ENCODE results near the gene NTM.

The NTM gene

DNA sequence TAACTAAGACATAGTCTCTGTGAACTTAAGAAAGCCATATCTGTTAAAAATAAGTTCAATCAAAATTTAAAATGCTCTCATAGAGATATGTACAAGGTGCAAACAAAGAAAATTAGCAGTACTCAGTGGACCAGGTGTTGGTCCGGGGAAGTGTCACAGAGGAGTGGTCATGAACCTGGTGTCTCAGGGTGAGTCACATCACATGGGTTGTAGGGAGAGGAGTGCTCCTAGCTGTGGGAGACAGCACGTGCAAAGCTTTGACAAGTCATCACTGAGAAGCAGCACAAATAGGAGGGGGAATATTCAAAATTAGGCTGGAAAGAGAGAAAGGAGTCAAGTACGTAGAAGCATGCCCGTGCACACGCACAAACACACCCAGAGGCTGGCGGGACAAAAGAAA lies 438.1 kb downstream of the NTM start:
- Histone ChIP-seq H3K27ac (replicated peaks) (no peak overlapping the region), H3K4me3 (replicated peaks; ENCODE audit: insufficient read depth, low read length) (no peak overlapping the region), H3K27me3 (ENCODE audit: insufficient read depth, poor library complexity, severe bottlenecking) (no peaks in the 10 kb centered on the region)
- no peak for TF ChIP-seq POLR2AphosphoS5 (IDR thresholded peaks at IDR 0.05; ENCODE audit: low read depth)
- TF ChIP-seq GABPA (IDR thresholded peaks at IDR 0.05; ENCODE audit: low read depth): no peak
- no peak for DNase-seq (ENCODE audit: low read depth in 1 of 2, low spot score in 1 of 2)

- H3K27ac ChIP-seq (replicated peaks): no peak overlapping the region
- H3K4me3 ChIP-seq (replicated peaks; ENCODE audit: insufficient read depth, low read length): no peak overlapping the region
- no peaks in the 10 kb centered on the region for H3K27me3 ChIP-seq (ENCODE audit: insufficient read depth, poor library complexity, severe bottlenecking)
- TF ChIP-seq CTCF (IDR thresholded peaks at IDR 0.05; ENCODE audit: insufficient read depth, low read length): no peak
- TF ChIP-seq GABPA (IDR thresholded peaks at IDR 0.05; ENCODE audit: low read depth): no peak
- TF ChIP-seq, protein P1, sequence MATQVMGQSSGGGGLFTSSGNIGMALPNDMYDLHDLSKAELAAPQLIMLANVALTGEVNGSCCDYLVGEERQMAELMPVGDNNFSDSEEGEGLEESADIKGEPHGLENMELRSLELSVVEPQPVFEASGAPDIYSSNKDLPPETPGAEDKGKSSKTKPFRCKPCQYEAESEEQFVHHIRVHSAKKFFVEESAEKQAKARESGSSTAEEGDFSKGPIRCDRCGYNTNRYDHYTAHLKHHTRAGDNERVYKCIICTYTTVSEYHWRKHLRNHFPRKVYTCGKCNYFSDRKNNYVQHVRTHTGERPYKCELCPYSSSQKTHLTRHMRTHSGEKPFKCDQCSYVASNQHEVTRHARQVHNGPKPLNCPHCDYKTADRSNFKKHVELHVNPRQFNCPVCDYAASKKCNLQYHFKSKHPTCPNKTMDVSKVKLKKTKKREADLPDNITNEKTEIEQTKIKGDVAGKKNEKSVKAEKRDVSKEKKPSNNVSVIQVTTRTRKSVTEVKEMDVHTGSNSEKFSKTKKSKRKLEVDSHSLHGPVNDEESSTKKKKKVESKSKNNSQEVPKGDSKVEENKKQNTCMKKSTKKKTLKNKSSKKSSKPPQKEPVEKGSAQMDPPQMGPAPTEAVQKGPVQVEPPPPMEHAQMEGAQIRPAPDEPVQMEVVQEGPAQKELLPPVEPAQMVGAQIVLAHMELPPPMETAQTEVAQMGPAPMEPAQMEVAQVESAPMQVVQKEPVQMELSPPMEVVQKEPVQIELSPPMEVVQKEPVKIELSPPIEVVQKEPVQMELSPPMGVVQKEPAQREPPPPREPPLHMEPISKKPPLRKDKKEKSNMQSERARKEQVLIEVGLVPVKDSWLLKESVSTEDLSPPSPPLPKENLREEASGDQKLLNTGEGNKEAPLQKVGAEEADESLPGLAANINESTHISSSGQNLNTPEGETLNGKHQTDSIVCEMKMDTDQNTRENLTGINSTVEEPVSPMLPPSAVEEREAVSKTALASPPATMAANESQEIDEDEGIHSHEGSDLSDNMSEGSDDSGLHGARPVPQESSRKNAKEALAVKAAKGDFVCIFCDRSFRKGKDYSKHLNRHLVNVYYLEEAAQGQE (IDR thresholded peaks at IDR 0.05; ENCODE audit: insufficient replicate concordance, low read depth): no peak
- no peak for TF ChIP-seq SPI1 (IDR thresholded peaks at IDR 0.05; ENCODE audit: borderline replicate concordance, low read depth)
- no peak for TF ChIP-seq POLR2AphosphoS5 (IDR thresholded peaks at IDR 0.05; ENCODE audit: low read depth)
- no peak for DNase-seq (ENCODE audit: low read depth in 1 of 2, low spot score in 1 of 2)
These were observed 438.9 kb downstream of the NTM start for GRCh38 chr11:131809203-131809918.

DNA sequence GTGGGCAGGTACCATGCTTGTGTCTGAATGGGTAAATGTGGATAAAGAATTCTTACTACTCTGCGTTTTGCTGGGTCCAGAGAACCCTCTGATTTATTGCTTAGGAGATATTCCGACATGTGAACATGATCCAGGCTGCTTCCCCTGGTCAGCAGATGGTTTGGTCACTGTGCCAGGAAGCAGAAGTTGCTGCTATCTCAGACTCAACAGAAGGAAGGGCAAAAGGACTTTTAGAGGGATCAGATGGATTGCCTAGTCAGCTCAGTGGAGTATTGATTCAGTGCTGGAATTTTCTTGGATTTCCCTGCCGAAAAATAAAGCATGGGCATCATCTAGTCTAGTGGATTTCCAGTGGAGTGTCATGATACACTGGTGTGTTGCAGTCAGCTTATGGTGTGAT lies 440.1 kb downstream of the NTM start:
- H3K27ac ChIP-seq (replicated peaks): no peak overlapping the region
- H3K27me3 ChIP-seq (ENCODE audit: insufficient read depth, poor library complexity, severe bottlenecking): no peaks in the 10 kb centered on the region
- DNase-seq (ENCODE audit: low read depth in 1 of 2, low spot score in 1 of 2): no peak
- H3K4me3 ChIP-seq (replicated peaks; ENCODE audit: insufficient read depth, low read length): no peak overlapping the region
- TF ChIP-seq, protein P1 (IDR thresholded peaks at IDR 0.05; ENCODE audit: insufficient replicate concordance, low read depth): no peak
- TF ChIP-seq SPI1 (IDR thresholded peaks at IDR 0.05; ENCODE audit: borderline replicate concordance, low read depth) (no peak), GABPA (IDR thresholded peaks at IDR 0.05; ENCODE audit: low read depth) (no peak), POLR2AphosphoS5 (IDR thresholded peaks at IDR 0.05; ENCODE audit: low read depth) (no peak), CTCF (IDR thresholded peaks at IDR 0.05; ENCODE audit: insufficient read depth, low read length) (no peak)

GRCh38 chr11:131811383-131811782 lies 441.0 kb downstream of the NTM start:
- no peak for DNase-seq (ENCODE audit: low read depth in 1 of 2, low spot score in 1 of 2)
- TF ChIP-seq SPI1 (IDR thresholded peaks at IDR 0.05; ENCODE audit: borderline replicate concordance, low read depth) (no peak), POLR2AphosphoS5 (IDR thresholded peaks at IDR 0.05; ENCODE audit: low read depth) (no peak), CTCF (IDR thresholded peaks at IDR 0.05; ENCODE audit: insufficient read depth, low read length) (no peak), GABPA (IDR thresholded peaks at IDR 0.05; ENCODE audit: low read depth) (no peak)
- TF ChIP-seq, protein P1 (IDR thresholded peaks at IDR 0.05; ENCODE audit: insufficient replicate concordance, low read depth): no peak
- no peaks in the 10 kb centered on the region for H3K27me3 ChIP-seq (ENCODE audit: insufficient read depth, poor library complexity, severe bottlenecking)
- no peak overlapping the region for H3K4me3 ChIP-seq (replicated peaks; ENCODE audit: insufficient read depth, low read length)
- no peak overlapping the region for H3K27ac ChIP-seq (replicated peaks)
